Osteoblast (primary cell): ENCODE measurements around the gene PTGES2. TPM values are rescaled to one million over a fixed set of nuclear protein-coding genes. Genes with fewer than 3 reads are reported as not detected.
"Not testable (repeated sequence)": the region's sequence is repeated elsewhere in the genome, so short reads cannot be mapped to it uniquely, and the experiment has no call there.

Experiments used
- DNase-seq: peaks from one replicate; pipeline ENCODE4 v3.0.0; 2011; ENCODE audit warnings: low spot score, mixed read lengths; ENCODE audit not compliant: insufficient read length; ENCODE audit errors: missing footprints
- H2AFZ ChIP-seq: 2 replicates; pipeline ENCODE4 v1.6.0; 2011; ENCODE audit warnings: mild to moderate bottlenecking, low read length
- H3K27ac ChIP-seq: 2 replicates; pipeline ENCODE4 v1.5.1; 2011; ENCODE audit warnings: mild to moderate bottlenecking, low read depth, low read length, moderate library complexity
- H3K27me3 ChIP-seq: 2 replicates; pipeline ENCODE4 v1.6.0; 2012; ENCODE audit warnings: mild to moderate bottlenecking, control low read depth, inconsistent platforms, low read length, moderate library complexity; ENCODE audit not compliant: insufficient read depth
- H3K36me3 ChIP-seq: 2 replicates; pipeline ENCODE4 v1.5.1; 2011; ENCODE audit warnings: mild to moderate bottlenecking, low read length, control low read depth, moderate library complexity; ENCODE audit not compliant: insufficient read depth
- H3K4me1 ChIP-seq: 2 replicates; pipeline ENCODE4 v1.5.1; 2011; ENCODE audit warnings: mild to moderate bottlenecking, low read length, control low read depth, moderate library complexity; ENCODE audit not compliant: insufficient read depth
- H3K4me2 ChIP-seq: 2 replicates; pipeline ENCODE4 v1.6.0; 2011; ENCODE audit warnings: mild to moderate bottlenecking, low read length; ENCODE audit not compliant: insufficient read depth
- H3K4me3 ChIP-seq: fragments of 200-600 bp; sonication (generic); 3 replicates; pipeline ENCODE4 v1.5.1; 2012; ENCODE audit warnings: mild to moderate bottlenecking, low read length, inconsistent platforms; ENCODE audit not compliant: insufficient read depth
- H3K79me2 ChIP-seq: 2 replicates; pipeline ENCODE4 v1.6.0; 2012; ENCODE audit warnings: mild to moderate bottlenecking, low read length, control low read depth, inconsistent platforms; ENCODE audit not compliant: insufficient read depth
- H3K9me3 ChIP-seq: 2 replicates; pipeline ENCODE4 v1.5.1; 2011; ENCODE audit warnings: low read depth, low read length, control low read depth
- H4K20me1 ChIP-seq: 2 replicates; pipeline ENCODE4 v1.6.0; 2012; ENCODE audit warnings: mild to moderate bottlenecking, low read length, control low read depth; ENCODE audit not compliant: insufficient read depth
- CTCF ChIP-seq: IDR thresholded peaks from 2 replicates; pipeline ENCODE4 v1.5.1; 2011; ENCODE audit warnings: mild to moderate bottlenecking, low read depth, low read length, moderate library complexity; ENCODE audit errors: extremely low read depth
- total RNA-seq: library from RNA; depleted of rRNA; stranded (reverse); fragments of >200 nt; gene quantifications from 2 replicates; pipeline ENCODE4 v1.2.3, GENCODE V29; 2012

Gene PTGES2
- total RNA-seq, 1 donor: 50.3 TPM

- H3K27me3 ChIP-seq: no peaks in the 10 kb centered on the region
- no peaks in the 10 kb centered on the region for H3K4me1 ChIP-seq
- no peaks in the 10 kb centered on the region for H3K9me3 ChIP-seq
- no peak overlapping the region for H2AFZ ChIP-seq
- H3K4me2 ChIP-seq: no peak overlapping the region
- H3K36me3 ChIP-seq: no peaks in the 10 kb centered on the region
- H3K27ac ChIP-seq: no peak overlapping the region
- H4K20me1 ChIP-seq: no peaks in the 10 kb centered on the region
- no peaks in the 10 kb centered on the region for H3K79me2 ChIP-seq
- DNase-seq: peak; percentile 36
- no peak overlapping the region for H3K4me3 ChIP-seq
- no peak for TF ChIP-seq CTCF
These were observed 13.0 kb downstream of the PTGES2 start for GRCh38 chr9:128114326-128115186.

GRCh38 chr9:128113526-128114325 is 13.8 kb downstream of the PTGES2 start:
- no peaks in the 10 kb centered on the region for H3K9me3 ChIP-seq
- H2AFZ ChIP-seq: no peak overlapping the region
- DNase-seq: peak; percentile 47
- no peak overlapping the region for H3K4me3 ChIP-seq
- no peaks in the 10 kb centered on the region for H3K79me2 ChIP-seq
- no peaks in the 10 kb centered on the region for H3K36me3 ChIP-seq
- no peak for TF ChIP-seq CTCF
- no peaks in the 10 kb centered on the region for H4K20me1 ChIP-seq
- no peak overlapping the region for H3K4me2 ChIP-seq
- no peaks in the 10 kb centered on the region for H3K27me3 ChIP-seq
- H3K4me1 ChIP-seq: no peaks in the 10 kb centered on the region
- no peak overlapping the region for H3K27ac ChIP-seq

- H3K4me1 ChIP-seq, H3K9me3 ChIP-seq, DNase-seq, H3K79me2 ChIP-seq, H3K27me3 ChIP-seq, H3K4me2 ChIP-seq, H4K20me1 ChIP-seq, H3K27ac ChIP-seq, H2AFZ ChIP-seq, H3K4me3 ChIP-seq: not testable (repeated sequence)
- peaks cover 17% of the 10 kb centered on the region for H3K36me3 ChIP-seq
These were observed 15.8 kb downstream of the PTGES2 start for GRCh38 chr9:128111726-128112125.

- H3K9me3 ChIP-seq: no peaks in the 10 kb centered on the region
- no peak overlapping the region for H3K4me3 ChIP-seq
- H3K27ac ChIP-seq: no peak overlapping the region
- H4K20me1 ChIP-seq: no peaks in the 10 kb centered on the region
- no peak for TF ChIP-seq CTCF
- no peak overlapping the region for H3K4me2 ChIP-seq
- no peaks in the 10 kb centered on the region for H3K27me3 ChIP-seq
- peaks cover 41% of the 10 kb centered on the region for H3K36me3 ChIP-seq
- H3K79me2 ChIP-seq: peaks cover 4% of the 10 kb centered on the region
- H3K4me1 ChIP-seq: no peaks in the 10 kb centered on the region
- peak; percentile 75 for DNase-seq
- H2AFZ ChIP-seq: no peak overlapping the region
These were observed 18.3 kb downstream of the PTGES2 start for GRCh38 chr9:128109050-128109709.
